Hematopoietic multipotent progenitor cell treated with erythropoietin and hydrocortisone succinate and interleukin-3 and kit ligand, for 4 days (in vitro differentiated cells): ENCODE data around the gene BCR.

Experiments
- DNase-seq: peaks from one replicate; pipeline ENCODE4 v3.0.0-alpha.2; 2015

Gene BCR

GRCh38 chr22:23246982-23247766 is 66.9 kb downstream of the BCR start:
- no peak for DNase-seq

GRCh38 chr22:23248583-23248982 is 68.3 kb downstream of the BCR start:
- no peak for DNase-seq

GRCh38 chr22:23250056-23250784 is 69.9 kb downstream of the BCR start:
- DNase-seq = no peak

- no peak for DNase-seq
Measured at GRCh38 chr22:23250785-23251363, 70.6 kb downstream of the BCR start.

DNA sequence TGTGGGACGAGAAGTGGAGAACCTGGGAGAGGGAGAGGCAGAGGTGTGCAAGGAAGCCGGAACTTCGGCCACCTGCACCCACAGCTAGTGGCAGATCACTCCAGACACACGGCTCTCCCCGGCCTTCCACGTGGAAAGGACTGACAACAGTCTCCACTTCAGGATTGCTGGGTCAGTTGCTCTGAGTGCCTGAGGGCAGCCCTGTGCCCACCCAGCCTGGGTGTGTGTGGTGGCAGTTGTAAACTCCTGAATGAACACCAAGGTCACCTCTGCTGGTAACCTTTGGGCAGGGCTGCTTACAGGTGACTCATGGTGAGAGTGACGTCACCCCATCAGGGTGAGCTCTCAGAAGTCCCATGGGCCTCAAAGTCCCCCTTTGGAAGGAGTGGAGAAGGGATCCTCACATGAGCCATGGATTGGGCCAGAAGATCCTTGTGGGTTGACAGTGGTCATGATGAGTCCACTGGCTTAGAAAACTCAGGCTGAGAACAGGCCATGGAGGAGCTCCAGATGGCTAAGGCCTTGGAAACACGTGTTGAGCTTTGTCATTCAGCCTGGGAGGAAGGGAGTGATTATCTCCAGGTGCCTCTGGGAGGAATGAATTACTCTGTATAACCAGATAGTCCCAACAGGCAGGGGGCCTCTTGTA is 71.3 kb downstream of the BCR start:
- DNase-seq = no peak

- DNase-seq = no peak
Measured at GRCh38 chr22:23253475-23254055, 73.3 kb downstream of the BCR start.

DNA sequence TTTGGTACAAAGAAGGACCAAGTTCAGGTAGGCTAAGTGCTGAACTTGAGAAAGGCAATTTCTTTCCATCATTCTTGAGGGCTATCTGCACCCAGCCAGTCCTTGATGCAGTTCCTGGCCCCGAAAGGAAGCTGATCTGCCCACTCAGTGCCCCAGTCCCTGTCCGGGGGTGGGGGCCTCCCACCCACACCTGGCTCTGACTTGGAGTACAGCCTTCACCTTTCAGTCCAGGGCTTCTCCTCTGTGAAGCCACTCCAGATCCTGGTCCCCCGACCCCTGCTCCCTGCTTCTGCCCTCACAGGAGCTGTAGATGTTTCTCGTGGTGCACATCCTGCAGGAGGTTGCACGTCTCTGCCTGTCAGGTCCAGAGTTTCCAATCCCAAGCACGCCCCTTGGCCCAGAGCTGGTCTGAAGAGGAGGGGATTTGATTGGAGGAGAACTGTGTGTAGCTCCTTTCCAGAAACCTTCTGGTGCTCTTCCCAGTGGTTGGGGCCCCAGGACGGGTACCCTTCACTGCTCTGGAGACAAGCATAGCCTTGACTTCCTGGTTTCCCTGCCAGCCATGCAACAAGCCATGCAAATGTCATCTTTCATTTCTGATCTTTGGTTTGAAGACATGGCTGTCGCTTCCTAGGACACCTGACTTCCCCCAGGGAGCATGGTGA is 75.3 kb downstream of the BCR start:
- no peak for DNase-seq

DNA sequence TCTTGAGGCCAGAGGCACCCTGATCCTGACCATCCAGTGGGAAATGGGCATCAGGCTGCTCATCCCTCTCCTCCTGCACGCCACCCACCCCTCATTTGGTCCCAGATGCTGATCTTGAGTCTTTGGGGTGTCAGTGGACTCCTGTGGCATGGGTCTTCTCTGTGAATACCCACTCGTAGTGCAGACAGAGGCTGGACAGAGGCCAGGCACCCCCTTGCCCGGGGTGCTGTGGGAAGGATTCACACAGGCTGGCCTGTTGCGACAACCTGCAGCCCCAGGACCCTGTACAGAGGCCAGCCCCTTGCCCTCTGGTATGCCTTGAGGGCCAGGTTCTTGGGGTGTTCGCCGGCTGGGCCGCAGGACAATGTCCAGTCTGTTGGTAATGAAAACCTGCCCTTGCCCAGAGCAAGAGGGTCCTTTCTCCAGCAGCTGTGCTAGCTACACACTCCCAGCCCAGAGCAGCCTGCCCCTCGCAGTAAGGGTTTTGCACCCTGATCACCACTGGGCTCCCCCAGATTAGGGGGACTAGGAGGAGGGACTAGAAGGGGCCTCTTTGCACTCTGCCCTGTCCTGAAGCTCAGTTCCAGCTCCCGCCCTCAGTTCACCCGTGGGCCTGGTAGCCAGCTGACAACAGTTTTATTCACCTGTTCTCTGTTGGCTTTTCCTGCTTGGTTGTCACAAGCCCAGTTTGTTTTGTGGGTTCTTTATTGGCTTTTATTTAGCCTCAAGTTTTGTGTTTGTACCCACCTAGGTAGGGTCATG is 76.0 kb downstream of the BCR start:
- no peak for DNase-seq

DNA sequence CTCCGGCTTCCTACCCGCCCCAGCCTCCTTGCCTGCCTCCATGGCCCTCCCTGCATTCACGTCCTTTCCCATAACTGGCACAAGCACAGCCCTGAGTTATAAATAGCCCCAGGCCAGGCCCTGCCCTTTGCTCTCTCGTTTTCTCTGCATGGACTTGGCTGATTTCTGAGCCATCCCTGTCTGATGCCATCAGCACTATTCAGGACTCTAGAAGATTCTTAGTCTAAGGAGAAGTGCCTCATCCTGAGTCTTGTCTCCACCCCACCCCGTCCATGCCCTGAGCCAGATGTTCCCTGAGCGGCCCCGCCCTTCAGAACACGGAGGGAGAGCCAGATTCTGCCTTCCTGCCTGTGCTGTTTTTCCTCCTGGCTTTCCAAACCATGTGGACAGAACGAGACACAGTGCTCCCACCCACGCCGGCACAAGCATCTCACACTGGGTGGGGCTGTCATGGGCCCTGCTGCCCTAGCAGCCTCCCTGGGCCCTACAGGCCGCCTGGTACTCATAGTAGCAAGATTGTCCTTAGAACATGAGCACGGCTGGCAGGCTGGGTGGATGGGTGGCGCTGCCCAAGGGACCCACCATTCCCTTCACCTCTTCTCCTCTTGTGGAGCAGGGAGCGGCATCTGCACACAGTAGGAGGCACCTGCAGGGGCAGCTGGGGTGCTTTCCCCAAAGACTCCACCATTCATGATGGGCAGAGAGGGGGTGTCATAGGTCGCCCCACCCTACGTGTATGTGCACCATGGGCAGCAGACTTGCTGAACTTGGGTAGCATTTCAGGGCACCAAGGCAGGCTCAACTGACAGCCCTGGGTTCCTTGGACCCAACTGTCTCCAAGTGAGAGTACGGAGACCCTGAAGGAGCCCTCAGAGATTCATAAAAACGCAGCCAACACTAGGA is 76.9 kb downstream of the BCR start:
- no peak for DNase-seq

DNA sequence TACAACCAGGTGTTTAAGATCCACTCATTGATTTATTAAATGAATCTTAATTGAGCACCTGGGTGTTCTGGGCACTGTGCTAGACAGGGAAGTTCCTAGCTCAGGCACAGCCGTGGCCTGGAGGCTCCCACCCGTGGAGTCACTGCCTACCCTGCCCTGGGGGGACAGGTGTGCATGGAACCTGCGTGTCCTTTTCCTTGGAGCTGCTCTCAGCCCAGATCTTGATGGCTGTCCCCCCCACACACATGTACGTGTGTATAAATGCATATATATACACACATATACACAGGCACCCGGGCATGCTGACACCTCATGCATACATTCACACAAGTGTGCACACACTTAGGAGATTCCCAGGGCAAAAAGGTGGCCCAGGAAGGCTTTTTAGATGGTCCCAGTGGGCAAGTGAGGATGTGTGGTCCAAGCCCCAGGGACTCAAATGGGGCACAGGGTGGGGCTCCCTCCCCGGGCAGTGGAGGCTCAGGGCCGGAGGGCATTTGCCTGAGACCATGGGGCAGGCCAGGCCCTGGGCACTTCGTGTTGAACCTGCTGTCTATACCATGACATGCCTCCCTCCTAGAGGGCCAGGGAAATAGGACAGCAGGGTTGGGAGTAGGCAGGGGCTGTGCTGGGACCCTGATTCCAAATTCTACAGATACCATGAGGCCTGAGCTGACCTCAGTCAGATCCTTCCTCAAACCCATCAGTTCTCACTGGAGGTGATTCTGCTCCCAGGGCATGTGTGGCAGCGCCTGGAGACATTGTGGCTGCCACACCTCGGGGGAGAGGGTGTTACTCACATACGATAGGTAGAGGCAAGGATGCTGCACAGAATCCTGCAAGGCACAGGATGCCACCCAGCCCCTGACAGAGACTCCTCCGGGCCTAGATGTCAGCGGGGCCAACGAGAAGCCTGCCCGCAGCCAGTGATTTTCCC is 77.8 kb downstream of the BCR start:
- DNase-seq = no peak

- no peak for DNase-seq
Measured at GRCh38 chr22:23258826-23259170, 78.5 kb downstream of the BCR start.

GRCh38 chr22:23259916-23260644 is 79.8 kb downstream of the BCR start:
- DNase-seq = no peak

DNA sequence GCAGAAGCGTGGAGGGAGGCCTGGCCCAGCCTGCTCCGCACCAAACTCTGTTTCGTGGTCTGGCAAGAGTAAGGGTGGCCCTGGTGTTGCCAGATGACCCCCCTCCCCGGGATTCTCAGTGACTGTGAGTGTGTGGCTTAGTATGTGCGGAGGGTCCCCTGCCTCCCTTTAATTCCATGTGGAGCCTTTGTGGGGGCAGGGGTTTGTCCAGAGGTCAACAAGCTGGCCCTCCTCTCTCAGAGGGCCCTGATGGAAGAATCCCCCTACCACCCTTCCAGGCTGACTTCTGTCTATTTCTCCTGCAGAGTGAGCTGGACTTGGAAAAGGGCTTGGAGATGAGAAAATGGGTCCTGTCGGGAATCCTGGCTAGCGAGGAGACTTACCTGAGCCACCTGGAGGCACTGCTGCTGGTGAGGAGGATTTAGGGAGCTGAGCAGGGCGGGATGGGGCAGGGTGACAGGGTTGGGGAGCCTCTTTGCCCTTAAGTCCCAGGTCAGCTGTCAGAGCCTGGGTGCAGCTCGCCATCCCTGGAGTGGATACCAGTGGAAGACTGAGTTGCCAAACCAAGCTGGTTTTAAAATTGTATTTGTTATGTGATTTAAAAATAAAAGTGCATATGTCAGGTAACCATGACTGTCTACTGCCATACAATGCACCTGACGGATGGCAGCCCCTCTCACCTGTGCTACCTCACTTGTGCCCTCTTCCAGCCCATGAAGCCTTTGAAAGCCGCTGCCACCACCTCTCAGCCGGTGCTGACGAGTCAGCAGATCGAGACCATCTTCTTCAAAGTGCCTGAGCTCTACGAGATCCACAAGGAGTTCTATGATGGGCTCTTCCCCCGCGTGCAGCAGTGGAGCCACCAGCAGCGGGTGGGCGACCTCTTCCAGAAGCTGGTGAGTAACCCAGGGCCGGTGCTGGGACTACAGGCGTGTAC is 80.6 kb downstream of the BCR start:
- DNase-seq = no peak

GRCh38 chr22:23261900-23262450 is 81.7 kb downstream of the BCR start:
- no peak for DNase-seq

GRCh38 chr22:23262518-23263332 is 82.4 kb downstream of the BCR start:
- DNase-seq = no peak
